ENCODE results near the gene SNAI3.

GRCh38 chr16:88712362-88712979 lies 26.2 kb upstream of the SNAI3 start:
- TF ChIP-seq CTCF (IDR thresholded peaks at IDR 0.05) (no peak), EP300 (IDR thresholded peaks at IDR 0.05) (no peak)

Data from stomach (tissue), 4 donors.